Midbrain (tissue), 1 donor: ENCODE measurements around the gene CCDC148.
"Not testable (repeated sequence)": the region's sequence is repeated elsewhere in the genome, so short reads cannot be mapped to it uniquely, and the experiment has no call there.

ENCODE experiments used
- DNase-seq: peaks from one replicate; lab custom pipeline; 2025; lab: John Stamatoyannopoulos, UW

CCDC148 gene

DNA sequence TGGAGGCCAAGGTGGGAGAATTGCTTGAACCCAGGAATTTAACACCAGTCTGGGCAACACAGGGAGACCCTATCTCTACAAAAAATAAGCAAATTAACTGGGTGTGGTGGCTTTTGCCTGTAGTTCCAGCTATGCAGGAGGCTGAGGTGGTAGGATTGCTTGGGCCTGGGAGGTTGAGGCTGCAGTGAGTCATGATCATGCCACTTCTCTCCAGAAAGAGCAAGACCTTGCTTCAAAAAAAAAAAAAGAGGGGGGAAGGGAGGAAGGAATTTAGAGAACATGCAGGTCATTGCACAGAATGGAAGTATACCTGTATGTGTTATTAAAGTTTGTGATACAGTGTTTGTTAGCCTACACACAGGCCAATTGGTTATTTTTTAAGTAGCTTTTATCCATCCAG is 26.0 kb upstream of the CCDC148 start:
- no peak for DNase-seq

GRCh38 chr2:158481116-158481515 is 24.6 kb upstream of the CCDC148 start:
- no peak for DNase-seq

- no peak for DNase-seq
These were observed 22.3 kb upstream of the CCDC148 start for GRCh38 chr2:158478816-158479215.

DNA sequence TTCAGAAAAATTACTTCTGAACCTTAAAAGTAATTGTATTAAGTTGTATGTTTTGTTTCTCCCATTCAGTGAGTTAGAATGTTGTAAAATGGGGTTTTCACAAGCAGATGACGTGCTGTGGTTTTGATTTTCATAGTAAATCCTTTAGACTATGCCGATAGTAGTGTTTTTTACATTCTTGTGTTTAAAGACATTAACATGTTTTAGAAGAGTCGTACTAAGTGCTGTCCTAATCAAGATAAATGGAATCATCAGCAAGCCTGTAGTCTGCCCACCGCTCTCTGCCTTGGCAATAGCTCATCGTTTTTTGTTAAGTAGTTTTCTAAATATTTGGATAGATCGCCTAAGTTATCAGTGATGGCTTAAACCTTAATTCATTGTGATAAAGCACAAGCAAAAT is 21.7 kb upstream of the CCDC148 start:
- no peak for DNase-seq

DNA sequence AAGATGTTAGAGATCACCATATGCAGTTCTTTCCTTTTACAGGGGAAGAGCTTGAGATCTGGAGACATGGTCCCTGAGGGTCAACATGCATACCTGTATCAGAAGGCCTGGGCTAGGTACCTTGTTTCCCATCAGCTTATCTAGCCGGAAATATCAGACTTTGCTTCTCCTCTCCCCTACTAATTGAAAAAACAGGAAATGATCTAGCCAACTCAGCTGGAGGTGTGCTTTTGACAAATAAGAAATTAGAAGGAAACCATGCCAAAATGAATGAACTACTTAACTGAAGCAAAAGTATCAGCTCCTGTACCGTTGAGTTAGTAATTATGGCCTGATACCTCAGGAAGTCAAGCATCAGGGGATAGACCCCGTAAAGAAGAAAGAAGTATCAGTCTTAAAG is 20.6 kb upstream of the CCDC148 start:
- no peak for DNase-seq

DNA sequence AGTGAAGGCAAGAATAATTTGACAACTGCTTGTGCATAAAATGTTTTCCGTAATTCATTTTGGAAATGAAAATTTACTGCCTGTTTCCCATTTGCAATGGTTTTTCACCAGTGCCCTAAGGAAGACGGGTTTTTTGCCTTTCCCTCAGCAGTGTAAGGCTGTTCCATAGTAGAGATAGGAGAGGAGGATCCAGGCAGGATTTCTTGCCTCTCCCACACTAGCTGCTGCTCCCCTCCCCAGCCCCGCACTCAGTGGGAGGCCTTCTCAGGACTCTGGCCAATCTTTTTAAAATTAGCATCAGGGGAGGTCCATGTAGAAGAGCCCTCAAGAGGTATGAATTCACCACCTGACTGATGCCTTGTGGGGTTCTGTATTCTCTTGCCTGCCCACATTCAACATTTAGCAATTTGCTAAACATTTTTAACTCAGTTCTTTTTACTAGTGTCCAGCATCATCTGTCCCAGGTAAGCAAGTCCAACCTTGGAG is 18.0 kb upstream of the CCDC148 start:
- DNase-seq = not testable (repeated sequence)

- no peak for DNase-seq
These were observed 17.3 kb upstream of the CCDC148 start for GRCh38 chr2:158473719-158474392.

DNA sequence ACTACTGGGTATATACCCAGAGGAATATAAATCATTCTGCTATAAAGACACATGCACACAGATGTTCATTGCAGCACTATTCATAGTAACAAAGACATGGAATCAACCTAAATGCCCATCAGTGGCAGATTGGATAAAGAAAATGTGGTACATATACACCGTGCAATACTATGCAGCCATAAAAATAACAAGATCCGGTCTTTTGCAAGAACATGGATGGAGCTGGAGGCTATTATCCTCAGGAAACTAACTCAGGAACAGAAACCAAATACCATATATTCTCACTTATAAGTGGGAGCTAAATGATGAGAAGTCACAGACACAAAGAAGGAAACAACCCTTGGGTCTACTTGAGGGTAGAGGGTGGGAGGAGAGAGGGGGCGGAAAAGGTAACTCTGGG is 16.7 kb upstream of the CCDC148 start:
- DNase-seq = not testable (repeated sequence)

GRCh38 chr2:158472829-158473228 is 16.3 kb upstream of the CCDC148 start:
- not testable (repeated sequence) for DNase-seq

GRCh38 chr2:158467248-158467647 is 10.7 kb upstream of the CCDC148 start:
- no peak for DNase-seq

DNA sequence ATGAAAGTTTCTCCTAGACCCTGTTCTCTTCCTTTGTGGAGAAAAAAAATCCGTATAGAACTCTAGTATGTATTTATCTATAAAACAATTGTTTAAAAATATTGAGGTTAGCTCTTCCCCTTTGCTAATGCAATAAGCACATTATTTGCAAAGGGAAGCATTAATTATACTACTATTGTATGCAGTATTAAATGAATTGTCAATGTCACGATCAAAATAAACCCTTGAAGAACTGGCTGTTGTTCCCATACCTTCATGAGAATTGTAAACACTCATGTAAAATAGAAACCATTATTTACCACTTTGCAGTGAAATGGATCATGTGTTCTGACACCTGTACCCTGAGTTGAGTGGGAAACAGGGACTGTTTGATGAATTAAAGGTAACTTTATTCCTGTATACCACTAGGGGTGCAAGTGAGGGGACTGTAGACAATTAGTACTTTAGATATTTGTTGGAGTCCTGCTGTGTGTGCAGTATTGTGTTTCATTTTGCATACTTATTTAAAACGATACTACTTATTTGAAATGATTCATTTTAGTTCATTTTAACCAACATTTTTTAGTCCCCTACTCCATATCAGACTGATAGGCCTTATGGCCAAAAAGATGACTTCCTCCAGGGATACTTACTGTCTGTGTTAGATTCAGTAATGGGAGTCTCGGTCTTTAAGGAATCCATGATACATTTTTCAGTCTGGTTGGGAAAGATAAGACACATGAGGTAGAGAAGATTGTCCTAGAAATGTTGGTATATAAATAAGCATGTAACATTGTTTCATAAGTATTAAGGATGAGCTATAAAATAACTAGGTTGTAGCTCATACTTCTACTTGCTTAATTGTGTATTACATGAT is 8.1 kb upstream of the CCDC148 start:
- DNase-seq = no peak

DNA sequence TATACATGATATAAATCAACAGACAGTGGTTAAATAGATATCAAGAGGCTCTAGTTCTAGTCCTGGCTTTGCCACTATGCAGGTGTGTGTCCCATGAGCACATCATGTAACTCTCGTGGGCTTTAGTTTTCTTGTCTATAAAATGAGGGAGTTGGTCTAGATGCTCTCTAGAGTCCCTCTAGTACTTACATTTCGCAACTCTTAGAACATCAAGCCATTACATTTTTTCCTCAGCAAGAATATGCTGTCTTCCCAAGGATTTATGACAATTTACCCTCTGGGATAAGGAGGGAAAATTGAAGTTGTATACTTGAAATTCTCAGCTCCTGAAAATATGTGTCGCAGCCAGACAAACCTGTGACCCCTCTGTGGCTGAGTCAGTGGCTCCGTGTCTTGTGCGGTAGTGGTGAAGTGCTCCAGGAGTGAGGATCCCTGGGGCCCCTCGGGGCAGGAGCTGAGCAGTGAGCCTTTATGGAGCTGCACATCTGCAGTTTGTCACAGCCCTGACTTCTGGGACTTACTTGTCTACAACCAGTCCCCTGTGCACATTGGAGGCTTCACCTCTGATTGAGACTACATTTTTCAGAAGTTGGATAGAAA is 7.0 kb upstream of the CCDC148 start:
- DNase-seq = no peak

- no peak for DNase-seq
These were observed 4.2 kb upstream of the CCDC148 start for GRCh38 chr2:158460632-158461297.

DNA sequence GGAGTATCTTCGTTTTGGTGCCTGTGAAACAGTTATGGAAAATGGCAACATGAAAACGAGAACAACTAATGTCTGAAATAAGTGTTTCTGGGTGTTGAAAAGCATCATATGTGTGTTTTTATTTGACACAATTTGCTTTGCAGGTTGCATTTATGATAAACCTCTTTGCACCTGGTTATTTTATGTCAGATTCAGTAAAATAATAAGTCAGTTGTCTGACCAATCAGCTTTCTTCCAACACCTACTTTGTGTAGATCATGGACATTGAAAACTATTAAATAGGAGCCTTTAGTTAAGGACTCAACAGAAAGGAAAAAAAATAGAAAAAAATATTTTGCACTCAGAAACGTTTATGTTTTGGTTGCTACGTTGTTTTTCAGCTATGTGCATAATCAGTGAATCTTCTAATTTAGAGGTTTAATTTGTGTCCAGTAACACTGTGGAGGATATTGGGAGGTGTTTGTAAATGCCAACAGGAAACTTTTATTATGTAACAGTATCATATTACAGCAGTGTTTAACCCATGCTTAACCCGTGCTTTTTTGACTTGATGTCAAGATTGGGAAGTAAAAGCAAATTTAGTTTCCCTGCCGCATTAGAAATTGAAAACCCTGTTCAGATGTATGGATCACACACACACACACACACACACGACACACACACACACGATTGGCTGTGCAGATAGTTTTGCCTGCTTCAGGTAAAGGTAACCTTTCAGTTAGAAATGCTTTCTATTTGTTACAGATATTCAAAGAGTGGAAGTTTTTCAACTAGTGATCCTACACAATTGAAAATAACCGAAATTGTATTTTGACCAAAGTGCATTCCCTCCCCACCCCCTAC is 2.8 kb upstream of the CCDC148 start:
- peak; percentile 63 for DNase-seq

DNA sequence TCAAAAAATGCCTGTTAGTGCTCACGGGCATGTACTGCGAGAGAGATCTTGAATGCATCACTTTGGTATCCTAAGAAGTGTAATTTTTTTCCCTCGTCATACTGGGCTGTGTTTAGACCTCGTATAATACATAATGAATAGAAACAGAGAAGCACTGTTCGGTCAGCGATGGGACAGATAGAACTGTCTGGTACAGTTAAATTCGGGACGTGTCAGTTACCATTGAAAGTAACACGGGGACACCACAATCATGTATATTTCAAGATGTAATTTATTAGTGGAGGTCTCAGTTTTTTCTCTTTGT is 2.0 kb upstream of the CCDC148 start:
- DNase-seq = peak; percentile 61

DNA sequence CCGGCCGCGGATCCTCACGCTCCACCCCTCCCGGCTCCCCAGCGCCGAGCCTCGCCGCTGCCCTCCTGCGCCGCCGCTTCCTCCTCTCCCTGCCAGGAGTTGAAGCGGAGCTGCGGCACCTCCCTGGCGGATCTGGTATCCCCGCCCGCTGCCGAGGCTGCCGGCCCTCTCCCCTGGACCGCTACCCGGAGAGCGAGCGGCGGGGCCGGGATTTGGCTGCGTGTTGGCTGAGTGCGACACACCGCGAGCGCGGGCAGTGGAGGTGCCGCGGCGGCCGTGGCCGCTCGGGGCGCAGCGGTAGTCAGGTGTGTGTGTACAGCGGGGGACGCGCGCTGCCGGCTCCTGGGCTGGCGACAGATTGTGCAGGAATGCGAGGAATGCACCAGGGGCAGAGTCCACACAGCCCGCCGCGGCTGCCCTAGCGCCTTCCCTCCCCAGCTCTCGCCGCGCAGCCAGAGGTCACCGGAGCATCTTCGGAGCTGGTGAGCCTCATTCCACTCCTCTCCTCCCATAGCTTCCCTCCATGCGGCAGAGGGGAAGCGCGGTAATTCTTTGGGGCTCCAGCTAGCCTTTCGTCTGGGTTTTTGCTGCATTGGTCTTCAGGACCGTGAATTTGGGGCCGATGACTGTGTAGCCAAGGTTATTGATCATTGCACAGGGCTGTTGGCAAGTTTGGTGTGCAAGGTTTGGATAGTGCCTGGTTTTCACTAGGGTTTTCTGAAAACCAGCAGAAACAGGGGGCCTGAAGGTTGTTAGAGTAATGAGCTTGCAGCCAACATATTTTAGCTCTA is 1.5 kb upstream of the CCDC148 start:
- peak; percentile 72 for DNase-seq

DNA sequence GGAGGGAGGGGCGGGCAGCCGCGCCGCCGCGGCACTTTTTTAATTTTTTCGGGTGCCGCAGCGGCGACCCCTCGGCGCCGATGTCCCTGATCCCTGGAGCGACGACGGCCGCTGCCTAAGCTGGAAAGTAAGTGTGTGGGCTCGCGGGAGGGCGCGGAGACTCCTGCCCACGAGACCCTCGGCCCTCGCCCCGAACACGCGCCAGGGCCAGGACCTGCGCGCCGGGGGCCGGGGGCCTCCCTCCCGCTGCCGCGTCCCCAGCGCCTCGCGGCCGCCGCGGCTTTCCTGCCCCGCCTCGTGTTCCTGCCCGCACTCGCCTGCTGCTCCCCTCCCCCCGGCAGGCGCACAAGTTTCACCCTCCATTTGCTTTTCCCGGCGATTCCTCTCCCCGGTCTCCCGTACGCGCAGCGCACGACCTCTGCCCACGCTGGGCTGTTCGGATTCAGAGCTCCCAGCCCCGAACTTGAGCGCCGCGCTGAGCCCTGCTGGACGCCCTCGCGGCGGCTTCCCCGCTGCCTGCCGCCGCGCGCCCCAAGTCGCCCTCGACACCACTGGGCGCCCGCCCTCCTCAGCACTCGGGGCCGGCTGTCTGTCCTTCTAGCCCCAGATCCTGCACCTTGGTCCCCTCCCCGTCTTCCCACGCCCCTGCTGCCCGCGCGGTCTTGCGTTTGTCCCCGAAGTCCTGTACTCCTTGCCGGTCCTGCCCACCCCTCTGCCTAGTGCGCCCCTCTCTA is 706 bp upstream of the CCDC148 start:
- DNase-seq = peak; percentile 56

DNA sequence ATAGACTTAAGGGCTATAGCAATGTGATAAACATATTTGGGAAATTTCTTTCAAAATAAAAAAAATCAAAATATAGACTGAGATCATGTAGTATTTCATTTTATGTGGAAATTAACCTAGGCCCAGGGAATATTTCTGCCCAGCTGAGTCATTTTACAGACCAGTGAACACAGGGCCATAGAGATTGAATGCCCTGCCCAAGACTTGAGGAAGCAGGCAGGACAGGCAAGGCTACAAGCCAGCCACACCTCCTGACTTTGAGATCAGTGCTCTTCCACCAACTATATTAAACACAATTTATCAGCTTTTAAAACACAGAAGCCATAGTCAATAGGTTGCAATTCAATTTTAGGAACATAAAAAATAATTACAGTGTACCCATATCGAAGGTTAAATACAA is 12.9 kb downstream of the CCDC148 start:
- DNase-seq = no peak

DNA sequence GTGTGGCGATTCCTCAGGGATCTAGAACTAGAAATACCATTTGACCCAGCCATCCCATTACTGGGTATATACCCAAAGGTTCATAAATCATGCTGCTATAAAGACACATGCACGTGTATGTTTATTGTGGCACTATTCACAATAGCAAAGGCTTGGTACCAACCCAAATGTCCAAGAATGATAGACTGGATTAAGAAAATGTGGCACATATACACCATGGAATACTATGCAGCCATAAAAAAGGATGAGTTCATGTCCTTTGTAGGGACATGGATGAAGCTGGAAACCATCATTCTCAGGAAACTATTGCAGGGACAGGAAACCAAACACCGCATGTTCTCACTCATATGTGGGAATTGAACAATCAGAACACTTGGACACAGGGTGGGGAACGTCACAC is 17.5 kb downstream of the CCDC148 start:
- DNase-seq = not testable (repeated sequence)

DNA sequence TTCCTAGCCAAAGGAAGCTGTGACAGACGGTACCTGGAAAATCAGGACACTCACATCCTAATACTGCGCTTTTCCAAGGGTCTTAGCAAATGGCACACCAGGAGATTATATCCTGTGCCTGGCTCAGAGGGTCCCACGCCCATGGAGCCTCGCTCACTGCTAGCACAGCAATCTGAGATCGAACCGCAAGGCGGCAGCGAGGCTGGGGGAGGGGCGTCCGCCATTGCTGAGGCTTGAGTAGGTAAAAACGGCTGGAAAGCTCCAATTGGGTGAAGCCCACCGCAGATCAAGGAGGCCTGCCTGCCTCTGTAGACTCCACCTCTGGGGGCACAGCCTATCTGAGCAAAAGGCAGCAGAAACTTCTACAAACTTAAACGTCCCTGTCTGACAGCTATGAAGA is 22.8 kb downstream of the CCDC148 start:
- not testable (repeated sequence) for DNase-seq
